BJ (cell line): Measurements from ENCODE around the gene PRDM10. TPM values are rescaled to one million over a fixed set of nuclear protein-coding genes. Genes with fewer than 3 reads are reported as not detected.
"Not testable (repeated sequence)": the region's sequence is repeated elsewhere in the genome, so short reads cannot be mapped to it uniquely, and the experiment has no call there.

Source experiments
- CTCF ChIA-PET: fragments of 350-600 bp; formaldehyde crosslinking; extraction: SDS; loops from one replicate; lab custom pipeline; 2021; ENCODE audit warnings: antibody characterized with exemption, inconsistent platforms; lab: Yijun Ruan, JAX
- POLR2A ChIA-PET: fragments of 300-600 bp; sonication (Branson Sonifier 250); formaldehyde crosslinking; extraction: SDS; loops from one replicate; lab custom pipeline; 2021; ENCODE audit warnings: antibody characterized with exemption; lab: Charles Lee
- DNase-seq: peaks from one replicate; pipeline ENCODE4 v3.0.0-alpha.2; 2011; ENCODE audit warnings: low read depth
- H3K27me3 ChIP-seq: 2 replicates; pipeline ENCODE4 v1.6.0; 2011; ENCODE audit warnings: low read length; ENCODE audit not compliant: control insufficient read depth, insufficient read depth
- H3K36me3 ChIP-seq: 2 replicates; pipeline ENCODE4 v1.5.1; 2011; ENCODE audit warnings: low read length; ENCODE audit not compliant: control insufficient read depth, insufficient read depth
- H3K4me3 ChIP-seq: 2 replicates; pipeline ENCODE4 v1.5.1; 2011; ENCODE audit warnings: low read depth, mild to moderate bottlenecking, control low read depth, low read length
- polyA plus RNA-seq: library from polyadenylated mRNA; depleted of rRNA; stranded (reverse); fragments of >200 nt; gene quantifications from 2 replicates; pipeline ENCODE4 v1.2.3, GENCODE V29; 2011
- TF ChIP-seq, protein P1 (sequence below): IDR thresholded peaks from 2 replicates; pipeline ENCODE4 v1.5.1; 2011; ENCODE audit warnings: low read depth, mild to moderate bottlenecking, control low read depth, inconsistent platforms, low read length, moderate library complexity; ENCODE audit not compliant: insufficient read depth

The PRDM10 gene
- polyA plus RNA-seq, 1 experiment, result 5.5 TPM

DNA sequence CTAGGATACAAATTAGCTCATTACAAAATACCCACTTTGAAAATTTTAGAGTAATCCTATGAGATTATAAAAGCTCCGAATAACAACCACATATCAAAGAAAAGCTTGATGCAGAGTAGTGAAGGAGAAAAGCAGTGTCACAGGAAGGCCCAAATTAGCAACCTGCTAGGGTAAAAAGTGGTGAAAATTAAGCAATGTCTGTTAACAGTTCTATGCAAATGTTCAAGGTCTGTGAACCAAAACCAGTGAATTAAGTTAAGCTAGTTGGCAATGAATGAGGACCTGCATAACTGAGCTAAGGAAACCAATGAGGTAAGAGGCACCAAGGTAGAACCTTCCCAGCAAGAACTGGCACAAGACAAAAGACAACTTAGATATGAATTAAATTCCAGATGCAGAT, 29.6 kb downstream of the PRDM10 start:
- no peaks in the 10 kb centered on the region for H3K27me3 ChIP-seq
- TF ChIP-seq, protein P1, sequence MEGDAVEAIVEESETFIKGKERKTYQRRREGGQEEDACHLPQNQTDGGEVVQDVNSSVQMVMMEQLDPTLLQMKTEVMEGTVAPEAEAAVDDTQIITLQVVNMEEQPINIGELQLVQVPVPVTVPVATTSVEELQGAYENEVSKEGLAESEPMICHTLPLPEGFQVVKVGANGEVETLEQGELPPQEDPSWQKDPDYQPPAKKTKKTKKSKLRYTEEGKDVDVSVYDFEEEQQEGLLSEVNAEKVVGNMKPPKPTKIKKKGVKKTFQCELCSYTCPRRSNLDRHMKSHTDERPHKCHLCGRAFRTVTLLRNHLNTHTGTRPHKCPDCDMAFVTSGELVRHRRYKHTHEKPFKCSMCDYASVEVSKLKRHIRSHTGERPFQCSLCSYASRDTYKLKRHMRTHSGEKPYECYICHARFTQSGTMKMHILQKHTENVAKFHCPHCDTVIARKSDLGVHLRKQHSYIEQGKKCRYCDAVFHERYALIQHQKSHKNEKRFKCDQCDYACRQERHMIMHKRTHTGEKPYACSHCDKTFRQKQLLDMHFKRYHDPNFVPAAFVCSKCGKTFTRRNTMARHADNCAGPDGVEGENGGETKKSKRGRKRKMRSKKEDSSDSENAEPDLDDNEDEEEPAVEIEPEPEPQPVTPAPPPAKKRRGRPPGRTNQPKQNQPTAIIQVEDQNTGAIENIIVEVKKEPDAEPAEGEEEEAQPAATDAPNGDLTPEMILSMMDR, result no peak
- no peaks in the 10 kb centered on the region for H3K36me3 ChIP-seq
- H3K4me3 ChIP-seq, result no peak overlapping the region
- no peak for DNase-seq
- CTCF ChIA-PET, result interaction anchor here (0.8 kb wide), 1 partner anchor 21 kb away, joined by 4 read pairs; no protein-coding TSS in a partner anchor
- POLR2A ChIA-PET, result no interaction called here

DNA sequence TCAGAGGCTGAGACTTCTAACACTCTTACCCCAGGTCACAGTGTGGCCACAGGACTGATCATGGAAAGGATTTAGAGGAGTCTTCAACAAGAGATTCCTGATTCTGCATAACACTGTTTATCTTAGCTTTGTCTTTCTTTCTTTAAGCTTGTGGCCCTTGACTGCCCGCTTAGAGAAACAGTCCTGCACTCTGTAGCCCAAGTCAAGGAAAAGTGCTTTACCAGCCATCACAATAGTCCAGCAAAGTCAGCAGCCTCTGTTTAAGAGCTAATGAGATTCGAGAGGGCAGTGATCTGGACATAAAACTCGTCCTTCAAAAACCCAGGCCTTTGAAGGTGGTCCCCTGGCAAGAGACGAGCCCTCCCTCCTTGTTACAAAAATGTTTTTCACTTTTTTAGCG, 30.0 kb downstream of the PRDM10 start:
- H3K4me3 ChIP-seq, result no peak overlapping the region
- CTCF ChIA-PET, result no interaction called here
- POLR2A ChIA-PET, result no interaction called here

DNA sequence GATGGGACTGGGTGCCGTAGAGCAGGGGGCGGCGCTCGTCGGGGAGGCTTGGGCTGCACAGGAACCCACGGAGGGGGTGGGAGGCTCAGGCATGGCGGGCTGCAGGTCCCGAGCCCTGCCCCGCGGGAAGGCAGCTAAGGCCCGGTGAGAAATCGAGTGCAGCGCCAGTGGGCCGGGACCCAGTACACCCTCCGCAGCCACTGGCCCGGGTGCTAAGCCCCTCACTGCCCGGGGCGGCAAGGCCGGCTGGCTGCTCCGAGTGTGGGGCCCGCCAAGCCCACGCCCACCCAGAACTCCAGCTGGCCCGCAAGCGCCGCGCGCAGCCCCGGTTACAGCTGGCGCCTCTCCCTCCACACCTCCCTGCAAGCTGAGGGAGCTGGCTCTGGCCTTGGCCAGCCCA, 30.8 kb downstream of the PRDM10 start:
- POLR2A ChIA-PET, DNase-seq, H3K36me3 ChIP-seq, H3K27me3 ChIP-seq, H3K4me3 ChIP-seq, CTCF ChIA-PET: not testable (repeated sequence)

More for the DNA sequence above, 30.0 kb downstream of the PRDM10 start:
- TF ChIP-seq, protein P1, result no peak
- no peak for DNase-seq
- H3K36me3 ChIP-seq, result no peaks in the 10 kb centered on the region
- no peaks in the 10 kb centered on the region for H3K27me3 ChIP-seq

DNA sequence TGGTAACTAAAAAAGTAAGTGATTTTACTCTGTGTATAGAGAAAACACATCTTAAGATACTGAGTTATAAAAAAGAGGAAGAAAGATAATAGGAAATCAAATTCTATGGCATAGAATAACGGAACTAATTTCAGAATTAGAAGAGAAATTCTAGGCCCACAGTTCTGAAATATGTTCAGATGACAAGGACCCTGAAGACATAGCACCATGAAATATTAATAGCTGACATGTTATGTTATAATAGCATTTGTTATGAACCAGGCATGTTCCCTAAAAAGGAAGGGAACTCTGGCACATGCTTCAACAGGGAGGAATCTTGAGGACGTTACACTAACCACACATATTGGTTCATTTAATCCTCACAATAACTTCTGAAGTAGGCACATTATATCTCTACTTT, 32.7 kb downstream of the PRDM10 start:
- TF ChIP-seq, protein P1, result no peak
- no peaks in the 10 kb centered on the region for H3K27me3 ChIP-seq
- no peak for DNase-seq
- CTCF ChIA-PET, result no interaction called here
- no peaks in the 10 kb centered on the region for H3K36me3 ChIP-seq
- POLR2A ChIA-PET, result no interaction called here
- H3K4me3 ChIP-seq, result no peak overlapping the region

DNA sequence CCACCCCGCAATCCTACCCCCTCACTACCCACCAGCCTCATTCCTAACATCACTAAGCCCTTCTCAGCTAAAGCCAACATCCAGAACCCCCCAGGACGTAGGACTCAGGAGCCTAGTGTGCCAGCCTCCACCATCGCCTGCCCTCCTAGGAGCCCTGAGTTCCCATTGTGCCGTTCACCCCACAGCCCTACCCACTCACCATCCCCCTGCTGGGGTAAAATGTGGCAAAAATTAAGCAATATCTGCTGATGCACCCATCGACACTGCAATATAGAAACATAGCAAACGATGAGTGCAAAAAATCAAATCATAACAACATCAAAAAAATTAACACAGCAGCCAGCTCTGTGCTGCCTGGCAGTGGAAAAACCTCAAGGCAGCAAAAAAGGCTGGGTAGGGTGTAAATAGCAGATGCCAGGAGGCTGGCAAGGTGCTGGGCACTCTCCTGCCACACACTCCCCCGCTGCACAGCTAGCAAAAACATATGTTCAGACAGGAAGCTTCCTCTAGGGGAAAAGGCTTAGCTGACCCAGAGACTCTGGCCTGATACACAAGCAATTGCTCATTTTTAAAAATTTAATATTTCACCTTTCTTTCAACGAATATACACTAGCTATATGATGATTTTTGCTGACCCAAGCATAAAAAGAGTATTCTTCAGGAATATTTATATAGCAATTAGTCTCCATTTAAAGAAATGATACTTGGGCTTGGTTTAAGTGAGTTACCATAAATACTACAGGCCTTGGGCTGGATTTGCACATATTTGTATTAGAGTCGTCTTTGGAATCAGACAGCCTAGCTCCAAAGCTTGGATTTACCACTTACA, 33.8 kb downstream of the PRDM10 start:
- Histone ChIP-seq H3K27me3 (no peaks in the 10 kb centered on the region), H3K36me3 (no peaks in the 10 kb centered on the region), H3K4me3 (no peak overlapping the region)
- no peak for DNase-seq
- TF ChIP-seq, protein P1, result no peak
- ChIA-PET CTCF (interaction anchor here (0.6 to 1.4 kb wide), 2 partner anchors 43 to 116 kb away, joined by 3 to 5 read pairs; no protein-coding TSS in a partner anchor), POLR2A (interaction anchor here (0.6 kb wide), 1 partner anchor 34 kb away, joined by 10 read pairs; the partner anchor contains the start of gene PRDM10)
